ENCODE results near the gene HYCC2.
"Not testable (repeated sequence)": the region's sequence is repeated elsewhere in the genome, so short reads cannot be mapped to it uniquely, and the experiment has no call there.

Gene HYCC2

GRCh38 chr2:201070948-201071478, 458 bp downstream of the HYCC2 start:
- no peak for DNase-seq

GRCh38 chr2:201064797-201065329, 6.6 kb downstream of the HYCC2 start:
- DNase-seq: no peak

GRCh38 chr2:201063516-201063915, 8.0 kb downstream of the HYCC2 start:
- DNase-seq: not testable (repeated sequence)

GRCh38 chr2:201059961-201060755, 11.3 kb downstream of the HYCC2 start:
- DNase-seq: no peak

GRCh38 chr2:201058914-201059313, 12.6 kb downstream of the HYCC2 start:
- no peak for DNase-seq

GRCh38 chr2:201057715-201058248, 13.7 kb downstream of the HYCC2 start:
- DNase-seq: no peak

GRCh38 chr2:201057087-201057521, 14.4 kb downstream of the HYCC2 start:
- no peak for DNase-seq

- no peak for DNase-seq
Measured at GRCh38 chr2:201049455-201049854, 22.0 kb downstream of the HYCC2 start.

- no peak for DNase-seq
Measured at GRCh38 chr2:201046881-201047280, 24.6 kb downstream of the HYCC2 start.

- DNase-seq: not testable (repeated sequence)
Measured at GRCh38 chr2:201043050-201043449, 28.4 kb downstream of the HYCC2 start.

GRCh38 chr2:201042451-201042850, 29.0 kb downstream of the HYCC2 start:
- DNase-seq: not testable (repeated sequence)

- no peak for DNase-seq
Measured at GRCh38 chr2:201040867-201041628, 30.4 kb downstream of the HYCC2 start.

GRCh38 chr2:201038855-201039254, 32.6 kb downstream of the HYCC2 start:
- no peak for DNase-seq

- not testable (repeated sequence) for DNase-seq
Measured at GRCh38 chr2:201038361-201038760, 33.1 kb downstream of the HYCC2 start.

GRCh38 chr2:201034355-201034754, 37.1 kb downstream of the HYCC2 start:
- DNase-seq: not testable (repeated sequence)

- DNase-seq: no peak
Measured at GRCh38 chr2:201024518-201024917, 47.0 kb downstream of the HYCC2 start.

- DNase-seq: no peak
Measured at GRCh38 chr2:201021914-201022313, 49.6 kb downstream of the HYCC2 start.

Measured in effector CD4-positive, alpha-beta T cell (primary cell).